Vagina (tissue), 2 donors: ENCODE measurements around the gene PMS2.
"Not testable (repeated sequence)": the region's sequence is repeated elsewhere in the genome, so short reads cannot be mapped to it uniquely, and the experiment has no call there.

Experiments used
- CTCF ChIP-seq, 3 experiments: fragments of 450-650 bp in 2 of 3; fragments of 200-600 bp in 1 of 3; sonication (generic) in 1 of 3; IDR thresholded peaks; one replicate each; pipeline ENCODE4 v1.5.1; 2017 to 2019; ENCODE audit warnings: antibody characterized with exemption in 3 of 3, mild to moderate bottlenecking in 2 of 3, moderate library complexity in 2 of 3
- POLR2AphosphoS5 ChIP-seq, 2 donors: sonication (generic); formaldehyde crosslinking; IDR thresholded peaks; one replicate each; pipeline ENCODE4 v1.9.0; 2017; ENCODE audit warnings: antibody characterized with exemption in 2 of 2, mild to moderate bottlenecking in 2 of 2, low read depth in 1 of 2; ENCODE audit not compliant: insufficient read depth in 1 of 2

- TF ChIP-seq CTCF (IDR thresholded peaks at IDR 0.05); POLR2AphosphoS5 (IDR thresholded peaks at IDR 0.05; ENCODE audit: insufficient read depth in 1 of 2, low read depth in 1 of 2): not testable (repeated sequence)
Observed at GRCh38 chr7:6051185-6051584, 42.3 kb upstream of the PMS2 start.
